ENCODE results near the gene NRXN3. TPM values are rescaled to one million over a fixed set of nuclear protein-coding genes. Genes with fewer than 3 reads are reported as not detected.

NRXN3 gene
- total RNA-seq, 1 donor, result under 0.01 TPM

DNA sequence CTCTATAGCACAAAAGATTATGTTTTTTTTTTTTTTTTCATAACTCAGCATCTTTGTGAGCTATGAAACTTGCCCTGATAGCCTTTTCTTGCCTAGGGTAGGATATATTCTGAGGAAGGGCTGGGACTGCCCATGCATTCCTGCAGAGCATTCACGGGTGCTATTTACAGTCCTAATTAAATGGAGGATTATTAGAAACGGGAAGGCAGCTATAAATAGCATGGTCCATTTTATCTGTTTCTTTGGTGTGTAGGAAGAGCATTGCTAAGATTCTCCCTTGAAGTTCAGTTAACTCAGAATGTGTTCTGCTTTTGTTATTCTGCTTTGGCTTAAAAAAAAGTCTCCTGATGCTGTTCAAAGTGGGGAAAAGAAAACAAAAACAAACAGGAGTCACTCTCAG lies 1410.2 kb downstream of the NRXN3 start:
- no peaks in the 10 kb centered on the region for H3K27me3 ChIP-seq (ENCODE audit: insufficient read depth, low read length)
- H3K9me3 ChIP-seq (ENCODE audit: low read depth, low read length), result no peaks in the 10 kb centered on the region
- H3K4me3 ChIP-seq (ENCODE audit: low read length), result no peak overlapping the region
- no peaks in the 10 kb centered on the region for H3K4me1 ChIP-seq (ENCODE audit: insufficient read depth, low read length)

DNA sequence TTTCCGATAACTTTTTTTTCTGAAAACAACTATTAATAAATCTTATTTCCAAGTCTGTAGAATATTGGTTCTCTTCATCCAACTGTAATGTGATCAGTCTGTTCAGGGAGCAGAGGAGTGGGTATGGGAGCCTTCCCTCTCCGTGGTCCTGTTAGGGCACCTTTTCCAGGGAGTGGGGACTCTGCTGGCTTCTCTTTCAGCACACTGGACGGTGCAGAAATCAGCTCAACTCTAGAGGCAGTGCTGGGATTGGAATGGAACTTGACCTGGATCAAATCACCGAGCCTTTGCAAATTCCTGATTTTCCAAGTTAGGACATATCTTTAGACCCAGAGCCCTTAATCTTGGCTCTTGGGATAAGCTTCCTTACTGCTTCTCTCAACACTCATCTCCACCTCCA lies 1410.7 kb downstream of the NRXN3 start:
- Histone ChIP-seq H3K9me3 (ENCODE audit: low read depth, low read length) (no peaks in the 10 kb centered on the region), H3K27me3 (ENCODE audit: insufficient read depth, low read length) (no peaks in the 10 kb centered on the region), H3K4me1 (ENCODE audit: insufficient read depth, low read length) (no peaks in the 10 kb centered on the region), H3K4me3 (ENCODE audit: low read length) (no peak overlapping the region)

GRCh38 chr14:79581912-79582576 lies 1411.9 kb downstream of the NRXN3 start:
- Histone ChIP-seq H3K27me3 (ENCODE audit: insufficient read depth, low read length) (no peaks in the 10 kb centered on the region), H3K4me3 (ENCODE audit: low read length) (no peak overlapping the region), H3K9me3 (ENCODE audit: low read depth, low read length) (no peaks in the 10 kb centered on the region), H3K4me1 (ENCODE audit: insufficient read depth, low read length) (no peaks in the 10 kb centered on the region)

- H3K4me1 ChIP-seq (ENCODE audit: insufficient read depth, low read length), result no peaks in the 10 kb centered on the region
- no peaks in the 10 kb centered on the region for H3K9me3 ChIP-seq (ENCODE audit: low read depth, low read length)
- no peak overlapping the region for H3K4me3 ChIP-seq (ENCODE audit: low read length)
- H3K27me3 ChIP-seq (ENCODE audit: insufficient read depth, low read length), result no peaks in the 10 kb centered on the region
These were observed 1413.7 kb downstream of the NRXN3 start for GRCh38 chr14:79583738-79584408.

GRCh38 chr14:79584679-79585078 lies 1414.5 kb downstream of the NRXN3 start:
- Histone ChIP-seq H3K4me1 (ENCODE audit: insufficient read depth, low read length) (no peaks in the 10 kb centered on the region), H3K27me3 (ENCODE audit: insufficient read depth, low read length) (no peaks in the 10 kb centered on the region), H3K9me3 (ENCODE audit: low read depth, low read length) (no peaks in the 10 kb centered on the region), H3K4me3 (ENCODE audit: low read length) (no peak overlapping the region)

DNA sequence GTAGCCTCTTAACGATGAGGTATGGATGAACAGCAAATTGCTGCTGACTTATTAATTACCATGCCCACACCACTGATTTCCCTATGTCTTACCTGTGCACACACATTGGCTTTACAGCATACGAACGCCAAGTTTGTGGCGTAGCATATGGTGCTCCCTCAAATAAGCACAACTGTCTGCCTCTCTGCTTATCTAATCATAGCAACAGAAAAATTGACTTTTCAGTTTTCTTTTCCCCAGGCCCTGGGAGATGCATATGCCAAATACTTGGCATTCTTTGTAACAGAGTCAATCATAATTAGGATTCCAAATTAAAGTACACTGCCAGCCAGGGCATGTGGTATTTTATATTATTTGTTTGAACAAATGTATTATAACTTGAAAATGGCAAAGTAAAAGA lies 1415.7 kb downstream of the NRXN3 start:
- H3K27me3 ChIP-seq (ENCODE audit: insufficient read depth, low read length), result no peaks in the 10 kb centered on the region
- no peaks in the 10 kb centered on the region for H3K4me1 ChIP-seq (ENCODE audit: insufficient read depth, low read length)
- H3K9me3 ChIP-seq (ENCODE audit: low read depth, low read length), result no peaks in the 10 kb centered on the region
- no peak overlapping the region for H3K4me3 ChIP-seq (ENCODE audit: low read length)

- Histone ChIP-seq H3K4me3 (ENCODE audit: low read length) (no peak overlapping the region), H3K4me1 (ENCODE audit: insufficient read depth, low read length) (no peaks in the 10 kb centered on the region), H3K27me3 (ENCODE audit: insufficient read depth, low read length) (no peaks in the 10 kb centered on the region), H3K9me3 (ENCODE audit: low read depth, low read length) (no peaks in the 10 kb centered on the region)
These were observed 1416.2 kb downstream of the NRXN3 start for GRCh38 chr14:79586416-79586815.

GRCh38 chr14:79586989-79587598 lies 1416.9 kb downstream of the NRXN3 start:
- no peaks in the 10 kb centered on the region for H3K9me3 ChIP-seq (ENCODE audit: low read depth, low read length)

DNA sequence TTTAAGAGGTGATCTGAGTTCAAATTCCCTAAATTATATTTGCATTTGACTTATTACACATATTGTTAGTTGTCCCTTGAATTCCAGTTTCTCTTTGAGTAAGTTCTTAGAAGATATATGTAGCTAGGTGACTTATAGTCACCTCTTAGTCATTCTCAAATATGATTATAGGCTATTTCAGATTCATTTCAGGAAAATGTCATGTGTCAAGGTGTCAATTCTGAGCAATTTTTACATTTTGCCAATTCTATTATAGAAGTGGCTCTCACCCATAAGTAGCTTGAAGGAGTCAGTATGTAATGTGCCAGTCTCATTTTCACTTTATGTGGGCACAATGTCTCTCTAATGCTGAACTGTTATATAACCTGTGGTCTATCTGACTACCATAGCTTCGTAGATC lies 1417.7 kb downstream of the NRXN3 start:
- no peaks in the 10 kb centered on the region for H3K4me1 ChIP-seq (ENCODE audit: insufficient read depth, low read length)
- no peak overlapping the region for H3K4me3 ChIP-seq (ENCODE audit: low read length)
- no peaks in the 10 kb centered on the region for H3K27me3 ChIP-seq (ENCODE audit: insufficient read depth, low read length)
- no peaks in the 10 kb centered on the region for H3K9me3 ChIP-seq (ENCODE audit: low read depth, low read length)

More at GRCh38 chr14:79586989-79587598, 1416.9 kb downstream of the NRXN3 start:
- H3K4me3 ChIP-seq (ENCODE audit: low read length), result no peak overlapping the region
- no peaks in the 10 kb centered on the region for H3K27me3 ChIP-seq (ENCODE audit: insufficient read depth, low read length)
- no peaks in the 10 kb centered on the region for H3K4me1 ChIP-seq (ENCODE audit: insufficient read depth, low read length)

- Histone ChIP-seq H3K4me1 (ENCODE audit: insufficient read depth, low read length) (no peaks in the 10 kb centered on the region), H3K27me3 (ENCODE audit: insufficient read depth, low read length) (no peaks in the 10 kb centered on the region), H3K9me3 (ENCODE audit: low read depth, low read length) (no peaks in the 10 kb centered on the region), H3K4me3 (ENCODE audit: low read length) (no peak overlapping the region)
These were observed 1418.2 kb downstream of the NRXN3 start for GRCh38 chr14:79588398-79588797.

DNA sequence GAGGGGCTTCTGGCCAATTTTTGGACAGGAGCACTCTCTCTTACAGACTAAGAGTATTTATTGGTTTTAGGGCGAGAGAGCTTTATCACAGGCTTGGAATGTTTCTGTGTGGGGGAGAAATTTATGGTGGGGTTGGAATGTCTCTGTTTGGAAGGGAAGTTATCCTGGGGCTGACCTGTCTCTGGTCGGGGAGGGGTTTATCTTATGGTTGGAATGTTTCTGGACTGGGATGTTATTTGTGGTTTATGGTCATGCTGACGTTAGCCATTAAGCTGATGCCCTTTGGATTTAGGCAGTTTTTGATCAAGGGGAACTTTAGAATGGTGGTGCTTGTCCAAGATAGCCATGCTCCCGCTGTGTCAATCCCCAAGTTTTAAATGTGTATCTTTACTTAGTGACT lies 1426.4 kb downstream of the NRXN3 start:
- Histone ChIP-seq H3K4me1 (ENCODE audit: insufficient read depth, low read length) (no peaks in the 10 kb centered on the region), H3K27me3 (ENCODE audit: insufficient read depth, low read length) (no peaks in the 10 kb centered on the region), H3K4me3 (ENCODE audit: low read length) (no peak overlapping the region), H3K9me3 (ENCODE audit: low read depth, low read length) (no peaks in the 10 kb centered on the region)

GRCh38 chr14:79597566-79597965 lies 1427.4 kb downstream of the NRXN3 start:
- no peaks in the 10 kb centered on the region for H3K4me1 ChIP-seq (ENCODE audit: insufficient read depth, low read length)
- H3K27me3 ChIP-seq (ENCODE audit: insufficient read depth, low read length), result no peaks in the 10 kb centered on the region
- no peaks in the 10 kb centered on the region for H3K9me3 ChIP-seq (ENCODE audit: low read depth, low read length)
- H3K4me3 ChIP-seq (ENCODE audit: low read length), result no peak overlapping the region

DNA sequence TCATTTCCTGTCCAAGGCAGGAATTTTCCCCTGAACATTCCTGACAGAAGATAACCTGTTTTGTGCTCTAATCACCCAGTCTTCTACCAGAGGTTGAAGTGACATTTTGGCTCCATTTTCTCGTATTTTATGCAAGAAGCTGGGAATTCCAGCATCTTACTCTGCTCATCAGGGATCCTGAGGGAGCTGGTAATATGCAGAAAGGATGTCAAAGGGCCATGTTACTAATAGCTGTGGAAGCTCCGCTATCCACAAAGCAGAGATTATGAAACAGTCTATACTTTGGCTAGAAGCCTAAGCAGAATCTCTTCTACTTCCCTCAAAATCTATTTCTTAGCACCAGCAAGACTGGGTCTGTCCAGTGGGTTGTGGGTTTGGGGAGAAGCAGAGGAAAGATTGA lies 1428.2 kb downstream of the NRXN3 start:
- Histone ChIP-seq H3K4me3 (ENCODE audit: low read length) (no peak overlapping the region), H3K27me3 (ENCODE audit: insufficient read depth, low read length) (no peaks in the 10 kb centered on the region), H3K9me3 (ENCODE audit: low read depth, low read length) (no peaks in the 10 kb centered on the region), H3K4me1 (ENCODE audit: insufficient read depth, low read length) (no peaks in the 10 kb centered on the region)

- Histone ChIP-seq H3K4me3 (ENCODE audit: low read length) (no peak overlapping the region), H3K9me3 (ENCODE audit: low read depth, low read length) (no peaks in the 10 kb centered on the region), H3K27me3 (ENCODE audit: insufficient read depth, low read length) (no peaks in the 10 kb centered on the region), H3K4me1 (ENCODE audit: insufficient read depth, low read length) (no peaks in the 10 kb centered on the region)
These were observed 1429.1 kb downstream of the NRXN3 start for GRCh38 chr14:79599239-79599638.

DNA sequence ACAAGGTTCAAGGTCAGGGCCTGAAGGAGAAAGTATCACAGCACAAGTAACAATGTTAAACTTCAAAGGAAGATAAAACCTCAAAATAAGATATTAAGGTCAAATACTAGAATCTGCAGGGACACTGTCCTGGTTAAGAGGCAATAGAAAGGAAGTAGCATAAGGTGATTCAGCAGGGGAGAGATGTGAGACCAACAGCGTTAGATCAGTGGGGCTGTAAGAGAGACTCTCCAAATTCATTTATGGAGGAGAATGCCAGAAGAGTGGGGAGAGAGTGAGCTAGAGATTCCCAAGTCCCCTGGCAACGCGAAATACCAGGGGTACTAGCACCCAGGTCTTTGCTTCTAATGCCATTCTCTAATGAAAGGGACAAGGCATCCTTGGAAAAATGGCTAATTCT lies 1430.2 kb downstream of the NRXN3 start:
- Histone ChIP-seq H3K4me1 (ENCODE audit: insufficient read depth, low read length) (no peaks in the 10 kb centered on the region), H3K9me3 (ENCODE audit: low read depth, low read length) (no peaks in the 10 kb centered on the region), H3K4me3 (ENCODE audit: low read length) (no peak overlapping the region), H3K27me3 (ENCODE audit: insufficient read depth, low read length) (no peaks in the 10 kb centered on the region)

GRCh38 chr14:79601579-79601978 lies 1431.4 kb downstream of the NRXN3 start:
- no peaks in the 10 kb centered on the region for H3K9me3 ChIP-seq (ENCODE audit: low read depth, low read length)
- no peaks in the 10 kb centered on the region for H3K4me1 ChIP-seq (ENCODE audit: insufficient read depth, low read length)
- H3K27me3 ChIP-seq (ENCODE audit: insufficient read depth, low read length), result no peaks in the 10 kb centered on the region
- no peak overlapping the region for H3K4me3 ChIP-seq (ENCODE audit: low read length)
